Activated T-cell treated with anti-CD3 and anti-CD28 coated beads for 4 hours (primary cell): ENCODE data around the gene UACA.
"Not testable (repeated sequence)": the region's sequence is repeated elsewhere in the genome, so short reads cannot be mapped to it uniquely, and the experiment has no call there.

Experiments
- DNase-seq: peaks from one replicate; pipeline ENCODE4 v3.0.0-alpha.2; 2020

The UACA gene

GRCh38 chr15:70753101-70753829 is 10.1 kb downstream of the UACA start:
- DNase-seq: no peak

GRCh38 chr15:70752193-70752635 is 11.1 kb downstream of the UACA start:
- DNase-seq: no peak

GRCh38 chr15:70750203-70750869 is 13.0 kb downstream of the UACA start:
- DNase-seq: no peak

- no peak for DNase-seq
These were observed 15.0 kb downstream of the UACA start for GRCh38 chr15:70748281-70748747.

- DNase-seq: not testable (repeated sequence)
These were observed 16.8 kb downstream of the UACA start for GRCh38 chr15:70746598-70746997.

- no peak for DNase-seq
These were observed 20.4 kb downstream of the UACA start for GRCh38 chr15:70742928-70743327.

- DNase-seq: no peak
These were observed 21.6 kb downstream of the UACA start for GRCh38 chr15:70741677-70742293.

GRCh38 chr15:70741107-70741531 is 22.2 kb downstream of the UACA start:
- no peak for DNase-seq

GRCh38 chr15:70735040-70735439 is 28.3 kb downstream of the UACA start:
- not testable (repeated sequence) for DNase-seq

GRCh38 chr15:70729164-70729563 is 34.2 kb downstream of the UACA start:
- DNase-seq: no peak

- no peak for DNase-seq
These were observed 36.6 kb downstream of the UACA start for GRCh38 chr15:70726753-70727152.

- DNase-seq: no peak
These were observed 39.4 kb downstream of the UACA start for GRCh38 chr15:70723927-70724326.

GRCh38 chr15:70723122-70723422 is 40.3 kb downstream of the UACA start:
- no peak for DNase-seq

GRCh38 chr15:70722266-70723121 is 40.9 kb downstream of the UACA start:
- DNase-seq: no peak

GRCh38 chr15:70720228-70721016 is 42.9 kb downstream of the UACA start:
- DNase-seq: no peak

GRCh38 chr15:70717237-70717793 is 46.0 kb downstream of the UACA start:
- no peak for DNase-seq

GRCh38 chr15:70715840-70716485 is 47.4 kb downstream of the UACA start:
- DNase-seq: no peak

GRCh38 chr15:70714565-70714964 is 48.8 kb downstream of the UACA start:
- no peak for DNase-seq

GRCh38 chr15:70714015-70714414 is 49.3 kb downstream of the UACA start:
- no peak for DNase-seq

GRCh38 chr15:70712271-70712670 is 51.1 kb downstream of the UACA start:
- DNase-seq: no peak

- no peak for DNase-seq
These were observed 52.6 kb downstream of the UACA start for GRCh38 chr15:70710714-70711113.
